Activated naive CD8-positive, alpha-beta T cell treated with anti-CD3 and anti-CD28 coated beads, Interleukin-2, amount 10 ng/mL, durations not matched to agents 7 days and 5 days (primary cell): ENCODE data around the gene CHAF1A. TPM values are rescaled to one million over a fixed set of nuclear protein-coding genes. Genes with fewer than 3 reads are reported as not detected.

ENCODE experiments used
- ATAC-seq: fragments of 150-1000 bp; cut with Tn5 transposase; one replicate; pipeline ENCODE4 v1.10.0; 2021; ENCODE audit warnings: low read depth, moderate library complexity
- POLR2A ChIA-PET: fragments of 350-600 bp; sonication (Branson Sonifier 250); formaldehyde crosslinking; loops from one replicate; lab custom pipeline; 2021; ENCODE audit warnings: antibody characterized with exemption; lab: Charles Lee
- DNase-seq: peaks from one replicate; pipeline ENCODE4 v3.0.0; 2021
- H3K27ac Mint-ChIP-seq: one replicate; pipeline ENCODE4 v1.8.0; 2022; ENCODE audit warnings: mild to moderate bottlenecking, mixed read lengths
- H3K27me3 Mint-ChIP-seq: one replicate; pipeline ENCODE4 v1.8.0; 2022; ENCODE audit warnings: mild to moderate bottlenecking, moderate library complexity, mixed read lengths
- H3K36me3 Mint-ChIP-seq: one replicate; pipeline ENCODE4 v1.8.0; 2021; ENCODE audit warnings: mild to moderate bottlenecking, mixed read lengths
- H3K4me1 Mint-ChIP-seq: one replicate; pipeline ENCODE4 v1.8.0; 2021; ENCODE audit warnings: mixed read lengths
- H3K4me3 Mint-ChIP-seq: one replicate; pipeline ENCODE4 v1.8.0; 2022; ENCODE audit warnings: mild to moderate bottlenecking, moderate library complexity, mixed read lengths
- H3K9me3 Mint-ChIP-seq: one replicate; pipeline ENCODE4 v1.8.0; 2021; ENCODE audit warnings: mixed read lengths
- total RNA-seq, 2 experiments: library from RNA; stranded (reverse); gene quantifications; one replicate each; pipeline ENCODE4 v1.2.3, GENCODE V29; 2021

CHAF1A gene
- 10 to 100 TPM; 77.0 to 79.1 TPM for total RNA-seq

DNA sequence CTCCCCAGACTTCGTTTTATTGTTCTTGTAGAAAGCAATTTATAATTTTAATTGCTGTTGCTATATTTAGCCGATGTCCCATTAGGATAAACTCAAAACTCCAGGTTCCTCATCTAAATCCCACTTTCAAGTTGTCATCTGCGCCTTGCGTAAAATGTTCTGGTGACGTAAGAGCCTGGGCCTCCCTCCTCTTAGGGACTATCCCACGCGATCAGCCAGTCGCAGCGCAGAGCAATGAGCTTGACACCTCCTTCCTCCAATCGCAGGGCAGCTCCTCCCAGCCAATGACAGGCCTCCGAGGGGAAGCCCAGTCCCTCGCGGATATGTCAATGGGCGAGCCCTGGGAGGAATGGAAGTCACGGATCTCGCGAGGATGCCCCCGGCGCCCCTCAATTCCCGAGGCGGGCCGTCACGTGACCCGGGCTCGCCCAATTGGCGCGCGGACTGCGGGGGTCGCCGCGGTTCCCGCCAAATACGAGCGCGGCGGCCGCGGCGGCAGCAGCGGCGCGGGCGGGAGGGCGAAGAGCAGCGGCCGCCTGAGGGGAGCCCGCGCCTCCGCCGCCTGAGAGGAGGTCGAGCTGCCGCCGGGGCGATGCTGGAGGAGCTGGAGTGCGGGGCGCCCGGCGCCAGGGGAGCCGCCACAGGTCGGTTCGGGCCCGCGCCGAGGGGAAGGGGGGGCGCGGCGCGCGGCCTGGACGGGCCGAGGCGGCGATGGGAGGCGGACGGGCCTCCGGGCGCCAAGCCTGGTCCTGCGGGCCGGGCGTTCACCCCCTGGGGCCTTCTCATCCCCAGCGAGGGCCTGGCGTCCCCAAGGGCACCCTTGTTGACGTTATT is at the start of gene CHAF1A:
TSS of gene CHAF1A (plus strand) at position 470 of the 834 bp plus-strand sequence. CDS start at position 593, 123 bp downstream.
- Mint-ChIP-seq H3K4me3 (peak within 1 kb of the TSS; percentile 95), H3K27ac (peak within 1 kb of the TSS; percentile 93), H3K27me3 (no peaks in the 10 kb centered on the region), H3K36me3 (peaks cover 16% of the 10 kb centered on the region), H3K9me3 (no peaks in the 10 kb centered on the region), H3K4me1 (peaks cover 46% of the 10 kb centered on the region)
- DNase-seq (peak; percentile 99), ATAC-seq (peak; percentile 93)
- POLR2A ChIA-PET: interaction anchor here (0.6 to 1.9 kb wide), 15 partner anchors 16 to 526 kb away, joined by 3 to 19 read pairs (median 4); partner anchors contain the start of genes HDGFL2 and YJU2

DNA sequence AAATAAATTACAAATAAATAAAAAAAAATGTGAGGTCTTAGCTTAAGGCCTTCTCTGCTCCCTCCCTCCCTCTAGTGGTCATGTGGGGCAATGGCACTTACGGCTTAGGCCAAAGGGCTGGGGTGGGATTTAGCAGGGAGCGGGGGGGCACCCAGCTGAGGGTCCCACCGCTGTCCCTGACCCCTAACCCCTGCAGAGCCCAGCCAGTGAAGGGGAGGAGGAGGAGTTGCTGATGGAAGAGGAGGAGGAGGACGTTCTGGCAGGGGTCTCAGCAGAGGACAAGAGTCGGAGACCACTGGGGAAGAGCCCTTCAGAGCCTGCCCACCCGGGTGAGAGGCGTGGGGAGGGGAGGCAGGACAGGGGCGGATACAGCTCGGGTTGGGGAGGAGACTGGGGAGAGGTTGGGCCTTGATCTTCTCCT is 49.7 kb upstream of the CHAF1A start:
- Mint-ChIP-seq H3K9me3 (no peaks in the 10 kb centered on the region), H3K36me3 (peaks cover 8% of the 10 kb centered on the region), H3K27ac (peak overlapping the region; percentile 54), H3K4me1 (peaks cover 4% of the 10 kb centered on the region), H3K4me3 (no peak overlapping the region), H3K27me3 (no peaks in the 10 kb centered on the region)
- DNase-seq (peak; percentile 60), ATAC-seq (peak; percentile 67)
- POLR2A ChIA-PET: interaction anchor here (0.6 to 1.5 kb wide), 7 partner anchors 9 to 88 kb away, joined by 3 to 12 read pairs (median 4); partner anchors contain the start of genes CHAF1A, MPND and SH3GL1

DNA sequence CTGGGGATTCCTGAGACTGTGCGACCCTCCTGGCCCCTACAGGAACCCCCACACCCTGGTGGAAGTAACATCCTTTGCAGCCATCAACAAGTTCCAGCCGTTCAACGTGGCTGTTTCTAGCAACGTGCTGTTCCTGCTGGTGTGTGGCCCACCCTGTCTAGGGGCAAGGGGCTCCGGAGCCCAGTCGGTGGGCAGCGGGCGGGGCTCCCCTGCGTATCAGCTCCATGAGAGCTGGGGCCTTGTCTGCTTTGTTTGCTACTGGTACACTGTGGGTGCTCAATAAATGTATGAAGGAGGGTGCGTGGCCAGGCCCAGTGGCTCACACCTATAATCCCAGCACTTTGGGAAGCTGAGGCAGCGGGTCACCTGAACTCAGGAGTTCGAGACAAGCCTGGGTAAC is 48.2 kb upstream of the CHAF1A start:
- Mint-ChIP-seq H3K27ac (no peak overlapping the region), H3K27me3 (no peaks in the 10 kb centered on the region), H3K36me3 (peaks cover 4% of the 10 kb centered on the region), H3K4me3 (no peak overlapping the region), H3K4me1 (peaks cover 4% of the 10 kb centered on the region), H3K9me3 (no peaks in the 10 kb centered on the region)
- no peak for ATAC-seq
- no peak for DNase-seq
- POLR2A ChIA-PET: interaction anchor here (0.6 to 1.7 kb wide), 3 partner anchors 12 to 87 kb away, joined by 3 to 4 read pairs (median 3); partner anchors contain the start of gene TMIGD2

DNA sequence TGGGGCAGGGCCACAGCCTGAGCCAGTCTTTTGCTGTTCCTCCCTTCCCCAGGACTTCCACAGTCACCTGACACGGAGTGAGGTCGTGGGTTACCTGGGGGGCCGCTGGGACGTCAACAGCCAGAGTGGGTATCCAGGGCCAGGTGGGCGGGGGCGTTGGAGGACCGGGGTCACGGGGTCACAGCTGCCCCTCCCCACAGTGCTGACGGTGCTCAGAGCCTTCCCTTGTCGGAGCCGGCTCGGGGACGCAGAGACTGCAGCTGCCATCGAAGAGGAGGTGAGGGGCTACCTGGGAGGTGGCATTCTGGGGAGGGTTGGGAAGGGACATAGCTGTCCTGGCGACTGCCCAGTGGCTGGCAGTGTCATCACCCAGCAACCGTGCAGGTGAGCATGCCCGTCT is 47.5 kb upstream of the CHAF1A start:
- Mint-ChIP-seq H3K27ac (no peak overlapping the region), H3K4me1 (peaks cover 3% of the 10 kb centered on the region), H3K4me3 (no peak overlapping the region), H3K9me3 (no peaks in the 10 kb centered on the region), H3K27me3 (no peaks in the 10 kb centered on the region), H3K36me3 (peaks cover 4% of the 10 kb centered on the region)
- POLR2A ChIA-PET: interaction anchor here (0.7 to 1.7 kb wide), 4 partner anchors 11 to 184 kb away, joined by 3 to 4 read pairs (median 4); partner anchors contain the start of gene TMIGD2
- ATAC-seq: no peak
- DNase-seq: no peak

DNA sequence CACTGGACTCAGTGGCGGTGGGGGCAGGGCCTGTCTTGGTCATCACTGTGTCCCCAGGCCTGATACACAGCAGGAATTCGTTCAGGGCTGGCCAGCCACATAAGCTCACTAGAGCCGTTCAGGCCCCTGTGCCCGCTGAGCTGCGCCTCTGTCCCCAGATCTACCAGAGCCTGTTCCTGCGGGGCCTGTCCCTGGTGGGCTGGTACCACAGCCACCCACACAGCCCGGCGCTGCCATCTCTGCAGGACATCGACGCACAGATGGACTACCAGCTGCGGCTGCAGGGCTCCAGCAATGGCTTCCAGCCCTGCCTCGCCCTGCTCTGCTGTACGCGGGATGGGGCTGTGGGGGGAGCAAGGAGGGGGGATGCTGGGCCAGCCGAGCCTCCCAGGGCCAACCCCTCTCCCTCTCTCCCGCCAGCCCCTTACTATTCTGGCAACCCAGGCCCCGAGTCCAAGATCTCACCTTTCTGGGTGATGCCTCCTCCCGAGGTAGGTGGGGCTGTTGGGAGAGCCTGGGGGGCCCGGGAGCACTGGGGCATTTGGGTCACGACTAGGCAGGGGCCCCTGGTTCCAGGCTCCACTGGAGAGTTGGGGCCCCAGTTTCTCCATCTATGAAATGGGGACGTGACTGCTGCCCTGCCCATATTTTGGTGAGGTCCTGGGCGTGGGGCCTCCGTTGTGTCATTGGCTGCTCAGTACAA is 45.2 kb upstream of the CHAF1A start:
- H3K27me3 Mint-ChIP-seq: no peaks in the 10 kb centered on the region
- ATAC-seq (no peak), DNase-seq (no peak)
- POLR2A ChIA-PET: interaction anchor here (1.5 kb wide), 1 partner anchor 14 kb away, joined by 3 read pairs; the partner anchor contains the start of gene MPND
- H3K36me3 Mint-ChIP-seq: peaks cover 7% of the 10 kb centered on the region
- H3K27ac Mint-ChIP-seq: no peak overlapping the region
- H3K4me3 Mint-ChIP-seq: no peak overlapping the region
- H3K4me1 Mint-ChIP-seq: peaks cover 2% of the 10 kb centered on the region
- H3K9me3 Mint-ChIP-seq: no peaks in the 10 kb centered on the region

- no peaks in the 10 kb centered on the region for H3K4me1 Mint-ChIP-seq
- H3K27ac Mint-ChIP-seq: no peak overlapping the region
- DNase-seq (no peak), ATAC-seq (no peak)
- H3K4me3 Mint-ChIP-seq: no peak overlapping the region
- peaks cover 4% of the 10 kb centered on the region for H3K36me3 Mint-ChIP-seq
- POLR2A ChIA-PET: interaction anchor here (1.5 kb wide), 1 partner anchor 15 kb away, joined by 3 read pairs; the partner anchor contains the start of gene MPND
- H3K9me3 Mint-ChIP-seq: no peaks in the 10 kb centered on the region
- H3K27me3 Mint-ChIP-seq: no peaks in the 10 kb centered on the region
Observed at GRCh38 chr19:4357921-4358326, 44.5 kb upstream of the CHAF1A start.

GRCh38 chr19:4358709-4359626 is 43.5 kb upstream of the CHAF1A start:
- H3K36me3 Mint-ChIP-seq: peaks cover 5% of the 10 kb centered on the region
- no peak overlapping the region for H3K27ac Mint-ChIP-seq
- POLR2A ChIA-PET: interaction anchor here (0.9 to 1.5 kb wide), 2 partner anchors 16 to 17 kb away, joined by 3 read pairs; partner anchors contain the start of gene MPND
- DNase-seq: no peak
- H3K27me3 Mint-ChIP-seq: no peaks in the 10 kb centered on the region
- H3K9me3 Mint-ChIP-seq: no peaks in the 10 kb centered on the region
- ATAC-seq: no peak
- H3K4me1 Mint-ChIP-seq: no peaks in the 10 kb centered on the region
- no peak overlapping the region for H3K4me3 Mint-ChIP-seq

DNA sequence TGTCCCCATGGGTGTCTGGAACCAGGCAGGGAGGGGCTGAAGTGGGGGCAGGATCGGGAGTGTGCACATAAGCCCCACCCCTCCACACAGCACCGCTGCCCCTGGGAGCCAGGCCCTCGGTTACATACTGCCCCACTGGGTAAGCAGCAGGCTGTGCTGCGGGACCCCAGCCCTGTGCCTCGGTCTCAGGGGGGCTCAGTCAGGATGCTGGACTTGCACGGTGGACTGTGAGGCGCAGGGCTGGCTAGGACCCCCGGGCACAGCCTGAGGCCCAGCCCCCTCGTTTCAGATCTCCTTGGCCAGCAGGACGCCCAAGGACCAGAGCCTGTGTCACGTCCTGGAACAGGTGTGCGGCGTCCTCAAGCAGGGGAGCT is 42.8 kb upstream of the CHAF1A start:
- peaks cover 5% of the 10 kb centered on the region for H3K36me3 Mint-ChIP-seq

DNA sequence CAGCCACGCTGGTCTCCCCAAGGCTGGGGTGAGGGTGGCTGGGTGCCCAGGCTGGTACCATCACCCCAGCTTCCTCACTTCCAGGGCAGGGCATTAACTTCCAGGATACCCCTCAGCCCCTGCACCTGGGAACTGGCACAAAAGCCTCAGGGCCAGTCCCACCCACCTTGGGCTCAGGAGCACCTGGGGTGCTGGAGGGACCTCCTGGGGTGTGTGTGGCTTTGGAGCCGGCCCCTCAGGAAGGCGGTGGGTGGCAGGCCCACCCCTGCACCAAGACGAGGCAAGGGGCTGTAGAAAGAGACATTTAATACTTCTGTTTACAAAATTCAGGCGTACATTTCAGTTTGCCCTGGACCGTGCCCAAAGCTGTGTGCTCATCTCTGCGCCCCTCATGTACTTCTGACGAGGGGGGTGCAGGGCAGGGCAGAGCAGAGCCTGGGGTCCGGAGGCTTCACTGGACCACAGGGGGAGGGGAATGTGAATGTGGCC is 42.3 kb upstream of the CHAF1A start:
- H3K9me3 Mint-ChIP-seq: no peaks in the 10 kb centered on the region
- H3K4me3 Mint-ChIP-seq: no peak overlapping the region
- ATAC-seq (no peak), DNase-seq (no peak)
- peaks cover 6% of the 10 kb centered on the region for H3K36me3 Mint-ChIP-seq
- no peaks in the 10 kb centered on the region for H3K4me1 Mint-ChIP-seq
- no peaks in the 10 kb centered on the region for H3K27me3 Mint-ChIP-seq
- peak overlapping the region; percentile 12 for H3K27ac Mint-ChIP-seq
- POLR2A ChIA-PET: no interaction called here

More for the DNA sequence above, 42.8 kb upstream of the CHAF1A start:
- POLR2A ChIA-PET: interaction anchor here (0.9 kb wide), 1 partner anchor 17 kb away, joined by 3 read pairs; no protein-coding TSS in a partner anchor
- ATAC-seq (no peak), DNase-seq (peak; percentile 31)
- Mint-ChIP-seq H3K4me1 (no peaks in the 10 kb centered on the region), H3K27me3 (no peaks in the 10 kb centered on the region), H3K27ac (no peak overlapping the region), H3K4me3 (no peak overlapping the region), H3K9me3 (no peaks in the 10 kb centered on the region)

DNA sequence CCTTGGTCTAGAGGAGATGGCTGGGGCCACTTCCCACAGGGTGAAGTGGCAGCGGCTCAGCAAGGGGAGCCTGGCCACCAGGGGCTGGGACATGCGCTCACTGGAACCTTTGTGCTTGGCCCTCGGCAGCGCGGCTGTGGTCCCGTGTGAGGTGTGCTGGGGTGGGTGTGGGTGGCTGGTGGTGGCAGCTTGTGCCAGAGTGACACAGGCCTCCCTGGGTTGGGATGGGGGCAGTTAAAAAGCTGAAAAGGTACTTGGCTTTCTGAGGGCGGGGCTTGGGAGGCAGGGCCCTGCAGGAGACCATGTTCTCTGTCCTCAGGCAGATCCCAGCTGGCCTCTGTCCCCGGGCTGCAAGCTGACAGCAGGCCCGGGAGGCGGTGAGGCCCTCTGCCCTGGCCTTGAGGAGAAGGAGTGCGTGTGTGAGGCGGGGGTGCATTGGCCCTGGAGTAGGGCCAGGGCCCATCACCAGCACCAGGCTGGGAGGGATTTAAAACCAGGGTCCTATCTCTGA is 41.7 kb upstream of the CHAF1A start:
- H3K9me3 Mint-ChIP-seq: no peaks in the 10 kb centered on the region
- DNase-seq (no peak), ATAC-seq (no peak)
- peaks cover under 1% of the 10 kb centered on the region for H3K4me1 Mint-ChIP-seq
- no peaks in the 10 kb centered on the region for H3K27me3 Mint-ChIP-seq
- peaks cover 6% of the 10 kb centered on the region for H3K36me3 Mint-ChIP-seq
- no peak overlapping the region for H3K4me3 Mint-ChIP-seq
- H3K27ac Mint-ChIP-seq: peak overlapping the region; percentile 12
- POLR2A ChIA-PET: no interaction called here

DNA sequence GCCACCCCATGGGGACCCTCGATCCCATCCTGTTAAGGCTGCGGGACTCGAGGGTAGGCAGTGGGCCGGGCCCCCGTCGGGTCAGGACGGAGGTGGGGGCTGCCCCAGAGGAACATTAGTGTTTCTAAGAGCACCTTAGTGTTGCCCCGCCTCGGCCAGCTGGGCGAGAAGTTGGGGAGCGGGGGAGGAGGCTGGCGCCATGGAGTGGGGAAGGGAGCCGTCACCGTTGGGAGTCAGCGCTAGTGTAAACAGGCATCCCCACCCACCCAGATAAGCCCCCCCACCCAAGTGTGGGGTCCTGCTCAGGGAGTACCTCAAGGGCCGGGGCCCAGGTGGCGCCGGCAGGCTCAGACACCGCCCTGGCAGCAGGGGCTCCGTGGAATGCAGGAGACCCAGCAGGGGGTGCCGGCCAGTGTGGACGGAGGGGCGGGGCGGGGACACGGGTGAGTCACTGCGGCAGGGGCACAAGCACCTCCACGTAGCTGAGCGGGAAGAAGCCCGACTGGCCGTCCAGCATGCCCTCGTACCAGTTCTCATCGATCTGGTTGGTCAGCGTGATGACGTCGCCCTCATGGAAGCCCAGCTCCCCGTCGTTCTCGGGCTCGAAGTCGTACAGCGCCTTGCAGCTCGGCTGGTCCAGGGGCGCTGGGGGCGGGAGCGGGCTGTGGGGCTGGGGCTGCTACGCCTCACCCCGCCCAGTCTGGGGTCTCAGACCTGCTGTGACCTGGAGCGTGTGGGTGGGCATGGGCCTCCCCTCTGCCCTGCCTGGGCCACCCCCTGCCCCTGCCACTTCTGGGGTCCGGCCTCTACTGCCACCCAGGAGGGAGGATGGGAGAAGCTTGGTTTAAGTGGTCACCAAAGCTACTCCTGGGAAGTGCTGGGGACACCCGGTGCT is 41.0 kb upstream of the CHAF1A start:
- Mint-ChIP-seq H3K9me3 (no peaks in the 10 kb centered on the region), H3K4me1 (peaks cover 2% of the 10 kb centered on the region), H3K27ac (no peak overlapping the region), H3K36me3 (peaks cover 6% of the 10 kb centered on the region), H3K27me3 (no peaks in the 10 kb centered on the region), H3K4me3 (no peak overlapping the region)
- POLR2A ChIA-PET: interaction anchor here (1.0 to 1.4 kb wide), 2 partner anchors 18 to 45 kb away, joined by 3 to 6 read pairs; partner anchors contain the start of gene MPND
- DNase-seq (no peak), ATAC-seq (no peak)
